CD4-positive, alpha-beta T cell treated with Interleukin-4 for 1 hour (primary cell): ENCODE results near the gene FGF14.

Experiments used
- DNase-seq, 2 donors: peaks; one replicate each; pipeline ENCODE4 v3.0.0-alpha.2; 2020 to 2022

Gene FGF14

GRCh38 chr13:101916108-101916774 lies 485.6 kb downstream of the FGF14 start:
- no peak for DNase-seq

- no peak for DNase-seq
Measured at GRCh38 chr13:101915755-101916107, 486.1 kb downstream of the FGF14 start.

- no peak for DNase-seq
Measured at GRCh38 chr13:101915331-101915730, 486.5 kb downstream of the FGF14 start.

GRCh38 chr13:101911752-101912151 lies 490.1 kb downstream of the FGF14 start:
- no peak for DNase-seq

- no peak for DNase-seq
Measured at GRCh38 chr13:101903890-101904289, 498.0 kb downstream of the FGF14 start.

GRCh38 chr13:101898676-101899075 lies 503.2 kb downstream of the FGF14 start:
- no peak for DNase-seq

GRCh38 chr13:101896541-101896940 lies 505.3 kb downstream of the FGF14 start:
- DNase-seq = no peak

- no peak for DNase-seq
Measured at GRCh38 chr13:101893021-101893420, 508.8 kb downstream of the FGF14 start.

- no peak for DNase-seq
Measured at GRCh38 chr13:101892296-101892695, 509.6 kb downstream of the FGF14 start.

GRCh38 chr13:101881593-101881992 lies 520.3 kb downstream of the FGF14 start:
- no peak for DNase-seq

- DNase-seq = no peak
Measured at GRCh38 chr13:101880581-101880980, 521.3 kb downstream of the FGF14 start.

- no peak for DNase-seq
Measured at GRCh38 chr13:101876951-101877350, 524.9 kb downstream of the FGF14 start.

GRCh38 chr13:101875717-101876393 lies 526.0 kb downstream of the FGF14 start:
- DNase-seq = no peak

GRCh38 chr13:101875091-101875490 lies 526.8 kb downstream of the FGF14 start:
- no peak for DNase-seq

- DNase-seq = no peak
Measured at GRCh38 chr13:101869553-101869952, 532.3 kb downstream of the FGF14 start.

- no peak for DNase-seq
Measured at GRCh38 chr13:101868585-101869469, 533.0 kb downstream of the FGF14 start.

GRCh38 chr13:101866889-101867581 lies 534.8 kb downstream of the FGF14 start:
- DNase-seq = no peak

GRCh38 chr13:101858860-101859259 lies 543.0 kb downstream of the FGF14 start:
- no peak for DNase-seq

GRCh38 chr13:101846701-101847100 lies 555.1 kb downstream of the FGF14 start:
- DNase-seq = no peak

GRCh38 chr13:101846249-101846648 lies 555.6 kb downstream of the FGF14 start:
- no peak for DNase-seq

- no peak for DNase-seq
Measured at GRCh38 chr13:101845245-101846020, 556.4 kb downstream of the FGF14 start.

GRCh38 chr13:101841698-101842097 lies 560.1 kb downstream of the FGF14 start:
- DNase-seq = no peak
